GM12874 (cell line): ENCODE data around the gene LARP1.

Source experiments
- CTCF ChIP-seq: IDR thresholded peaks from 2 replicates; pipeline ENCODE4 v1.5.1; 2011; ENCODE audit warnings: low read depth, mild to moderate bottlenecking, control low read depth, low read length, moderate library complexity; ENCODE audit not compliant: insufficient read depth

LARP1 gene

GRCh38 chr5:154712518-154713437 is 42.4 kb upstream of the LARP1 start:
- no peak for TF ChIP-seq CTCF

GRCh38 chr5:154713615-154714125 is 41.5 kb upstream of the LARP1 start:
- no peak for TF ChIP-seq CTCF

- no peak for TF ChIP-seq CTCF
Measured at GRCh38 chr5:154714266-154714986, 40.8 kb upstream of the LARP1 start.

GRCh38 chr5:154721481-154722058 is 33.6 kb upstream of the LARP1 start:
- TF ChIP-seq CTCF: no peak

- TF ChIP-seq CTCF: no peak
Measured at GRCh38 chr5:154722097-154722496, 33.1 kb upstream of the LARP1 start.

GRCh38 chr5:154722936-154723335 is 32.2 kb upstream of the LARP1 start:
- TF ChIP-seq CTCF: no peak

- no peak for TF ChIP-seq CTCF
Measured at GRCh38 chr5:154723740-154724505, 31.3 kb upstream of the LARP1 start.
